Measurements from ENCODE around the gene RPL38. TPM values are rescaled to one million over a fixed set of nuclear protein-coding genes. Genes with fewer than 3 reads are reported as not detected.

Gene RPL38
- total RNA-seq, 1 donor, result 649 TPM

GRCh38 chr17:74224959-74225725, 21.7 kb downstream of the RPL38 start:
- no peak for TF ChIP-seq CTCF (IDR thresholded peaks at IDR 0.05; ENCODE audit: insufficient read depth, low read depth, low read length)
- no peak for DNase-seq (ENCODE audit: low read depth)
- H3K4me3 ChIP-seq (ENCODE audit: low read depth, low read length), result no peak overlapping the region

GRCh38 chr17:74226252-74226651, 22.8 kb downstream of the RPL38 start:
- no peak for DNase-seq (ENCODE audit: low read depth)
- no peak overlapping the region for H3K4me3 ChIP-seq (ENCODE audit: low read depth, low read length)
- no peak for TF ChIP-seq CTCF (IDR thresholded peaks at IDR 0.05; ENCODE audit: insufficient read depth, low read depth, low read length)

- no peak for TF ChIP-seq CTCF (IDR thresholded peaks at IDR 0.05; ENCODE audit: insufficient read depth, low read depth, low read length)
- no peak for DNase-seq (ENCODE audit: low read depth)
- H3K4me3 ChIP-seq (ENCODE audit: low read depth, low read length), result no peak overlapping the region
Measured at GRCh38 chr17:74227271-74228080, 24.0 kb downstream of the RPL38 start.

- H3K4me3 ChIP-seq (ENCODE audit: low read depth, low read length), result no peak overlapping the region
- DNase-seq (ENCODE audit: low read depth), result no peak
- TF ChIP-seq CTCF (IDR thresholded peaks at IDR 0.05; ENCODE audit: insufficient read depth, low read depth, low read length), result no peak
Measured at GRCh38 chr17:74228306-74228978, 25.0 kb downstream of the RPL38 start.

GRCh38 chr17:74230896-74231295, 27.4 kb downstream of the RPL38 start:
- no peak for TF ChIP-seq CTCF (IDR thresholded peaks at IDR 0.05; ENCODE audit: insufficient read depth, low read depth, low read length)
- no peak for DNase-seq (ENCODE audit: low read depth)
- H3K4me3 ChIP-seq (ENCODE audit: low read depth, low read length), result no peak overlapping the region

- DNase-seq (ENCODE audit: low read depth), result no peak
- H3K4me3 ChIP-seq (ENCODE audit: low read depth, low read length), result no peak overlapping the region
- no peak for TF ChIP-seq CTCF (IDR thresholded peaks at IDR 0.05; ENCODE audit: insufficient read depth, low read depth, low read length)
Measured at GRCh38 chr17:74231928-74232907, 28.7 kb downstream of the RPL38 start.
